GM18858 (cell line): ENCODE results near the gene PIP4K2C.
A peak's percentile ranks its signal among the peaks of the same experiment; 100 is the strongest.
"Not testable (repeated sequence)": the region's sequence is repeated elsewhere in the genome, so short reads cannot be mapped to it uniquely, and the experiment has no call there.

Source experiments
- ATAC-seq: cut with Tn5 transposase; IDR thresholded peaks from one replicate; pipeline ENCODE4 v1.9.1; 2021; ENCODE audit not compliant: unreplicated experiment

PIP4K2C gene

DNA sequence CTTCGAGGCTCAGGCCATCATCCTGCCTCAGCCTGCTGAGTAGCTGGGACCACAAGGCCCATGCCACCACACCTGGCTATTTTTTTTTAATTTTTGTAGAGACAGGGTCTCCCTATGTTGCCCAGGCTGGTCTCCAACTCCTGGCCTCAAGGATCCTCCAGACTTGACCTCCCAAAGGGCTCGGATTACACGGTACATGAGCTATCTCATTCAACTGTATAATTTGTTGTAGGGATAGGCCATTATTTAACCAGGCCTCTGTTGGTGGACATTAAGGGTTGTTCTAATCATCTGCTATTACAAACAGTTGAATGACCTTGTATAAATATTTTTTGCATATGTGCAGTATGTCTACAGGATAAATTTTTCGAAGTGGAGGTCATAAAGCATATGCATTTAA is 32.1 kb upstream of the PIP4K2C start:
- ATAC-seq, result no peak

DNA sequence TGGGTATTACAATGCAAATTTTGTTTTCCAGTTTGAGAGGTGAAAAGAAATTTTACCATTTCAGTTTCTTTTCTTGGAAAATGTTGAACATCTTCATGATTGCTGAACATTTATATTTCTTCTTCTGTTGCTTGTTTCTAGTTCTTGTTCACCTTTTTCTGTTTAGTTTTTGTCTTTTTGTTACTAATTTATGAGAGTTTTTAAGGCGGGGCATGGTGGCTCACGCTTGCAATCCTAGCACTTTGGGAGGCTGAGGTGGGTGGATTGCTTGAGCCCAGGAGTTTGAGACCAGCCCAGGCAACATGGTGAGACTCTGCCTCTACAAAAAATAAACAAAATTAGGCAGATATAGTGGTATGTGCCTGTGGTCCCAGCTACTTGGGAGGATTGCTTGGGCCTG is 30.5 kb upstream of the PIP4K2C start:
- ATAC-seq, result no peak

DNA sequence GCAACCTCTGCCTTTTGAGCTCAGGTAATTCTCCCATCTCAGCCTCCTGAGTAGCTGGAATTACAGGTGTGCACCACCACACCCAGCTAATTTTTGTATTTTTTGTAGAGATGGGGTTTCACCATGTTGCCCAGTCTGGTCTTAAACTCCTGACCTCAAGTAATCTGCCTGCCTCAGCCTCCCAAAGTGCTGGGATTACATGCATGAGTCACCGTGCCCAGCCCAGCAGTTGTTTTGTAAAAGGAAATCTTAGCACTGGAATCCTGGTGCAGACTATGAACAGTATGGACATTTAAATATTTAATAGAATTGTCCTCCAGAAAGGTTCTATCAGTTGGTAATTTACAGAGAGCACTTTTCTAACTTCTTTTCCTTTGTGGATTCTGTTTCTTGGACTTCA is 29.9 kb upstream of the PIP4K2C start:
- ATAC-seq, result not testable (repeated sequence)

DNA sequence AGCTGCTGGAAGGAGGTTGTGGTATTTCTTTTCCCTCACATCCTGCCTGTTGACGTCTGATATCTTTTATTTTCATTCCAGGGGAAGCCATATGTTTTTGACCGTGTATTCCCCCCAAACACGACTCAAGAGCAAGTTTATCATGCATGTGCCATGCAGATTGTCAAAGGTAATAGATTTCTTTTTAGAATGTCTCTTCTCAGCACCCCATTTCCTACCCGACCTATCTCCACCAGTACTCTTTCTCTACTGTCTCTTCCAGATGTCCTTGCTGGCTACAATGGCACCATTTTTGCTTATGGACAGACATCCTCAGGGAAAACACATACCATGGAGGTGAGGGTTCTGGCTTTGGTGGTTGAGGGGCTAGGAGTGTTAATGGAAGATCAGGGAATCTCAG is 27.6 kb upstream of the PIP4K2C start:
- ATAC-seq, result no peak

DNA sequence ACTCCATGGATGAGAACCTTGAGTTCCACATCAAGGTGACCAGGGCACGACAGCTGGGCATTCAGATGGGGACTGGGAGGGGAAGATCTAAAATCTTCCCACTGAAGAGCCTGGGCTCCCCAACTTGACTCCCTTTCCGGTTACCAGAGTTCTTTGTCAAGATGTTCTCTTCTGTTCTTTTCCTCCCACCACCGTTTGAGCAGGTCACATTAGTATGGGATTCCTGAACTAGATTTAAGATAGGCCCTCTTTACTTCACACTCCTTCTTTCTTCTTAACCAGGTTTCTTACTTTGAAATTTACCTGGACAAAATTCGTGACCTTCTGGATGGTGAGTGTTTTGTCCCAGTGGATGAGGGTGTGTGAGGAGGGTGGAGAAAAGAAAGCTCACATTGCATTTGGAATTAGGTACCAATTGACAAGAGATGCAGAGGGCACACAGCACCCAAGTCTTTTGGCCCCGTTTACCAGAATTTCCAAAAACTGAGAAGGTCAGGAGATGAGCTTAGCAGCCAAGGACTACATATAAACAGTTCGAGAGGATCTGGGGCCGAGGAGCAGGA is 26.7 kb upstream of the PIP4K2C start:
- no peak for ATAC-seq

DNA sequence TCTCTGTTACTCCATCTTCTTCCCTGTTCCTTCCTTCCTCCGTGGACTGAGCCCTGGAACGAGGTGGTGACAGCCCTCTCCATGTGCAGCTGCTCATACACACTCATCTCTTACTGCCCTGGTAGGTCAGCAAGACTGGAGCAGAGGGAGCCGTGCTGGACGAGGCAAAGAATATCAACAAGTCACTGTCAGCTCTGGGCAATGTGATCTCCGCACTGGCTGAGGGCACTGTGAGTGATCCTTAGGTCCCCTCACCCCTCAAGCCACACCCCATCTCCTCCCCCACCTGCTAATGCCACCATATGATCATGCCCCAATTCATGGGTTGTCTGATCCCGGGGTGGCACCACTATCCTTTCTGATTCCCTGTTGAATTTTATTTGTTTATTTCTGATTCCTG is 22.2 kb upstream of the PIP4K2C start:
- no peak for ATAC-seq

DNA sequence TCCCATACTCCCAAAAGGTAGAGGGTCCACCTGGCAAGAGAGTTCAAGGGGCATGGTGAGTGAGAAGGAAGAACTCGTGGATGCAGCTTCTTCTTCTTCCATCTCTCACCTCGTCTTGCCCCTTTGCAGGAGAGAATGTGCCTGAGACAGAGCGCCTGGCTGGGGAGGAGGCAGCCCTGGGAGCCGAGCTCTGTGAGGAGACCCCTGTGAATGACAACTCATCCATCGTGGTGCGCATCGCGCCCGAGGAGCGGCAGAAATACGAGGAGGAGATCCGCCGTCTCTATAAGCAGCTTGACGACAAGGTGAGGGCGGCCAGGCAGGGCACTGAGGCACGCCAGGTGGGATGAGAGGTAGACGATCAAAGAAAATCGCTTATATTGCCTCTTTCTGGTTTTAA is 21.1 kb upstream of the PIP4K2C start:
- ATAC-seq, result no peak

DNA sequence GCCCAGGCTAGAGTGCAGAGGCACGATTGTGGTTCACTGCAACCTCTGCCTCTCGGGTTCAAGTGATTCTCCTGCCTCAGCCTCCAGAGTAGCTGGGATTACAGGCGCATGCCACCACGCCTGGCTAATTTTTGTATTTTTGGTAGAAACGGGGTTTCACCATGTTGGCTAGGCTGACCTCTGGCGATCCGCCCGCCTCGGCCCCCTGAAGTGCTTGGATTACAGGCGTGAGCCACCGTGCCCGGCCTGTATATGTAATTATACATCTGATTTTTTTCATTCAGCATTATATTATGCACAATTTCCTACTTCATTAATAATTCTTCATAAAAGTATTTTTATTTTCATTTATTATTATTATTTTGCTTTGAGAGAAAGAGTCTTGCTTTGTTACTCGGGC is 20.6 kb upstream of the PIP4K2C start:
- ATAC-seq, result not testable (repeated sequence)

DNA sequence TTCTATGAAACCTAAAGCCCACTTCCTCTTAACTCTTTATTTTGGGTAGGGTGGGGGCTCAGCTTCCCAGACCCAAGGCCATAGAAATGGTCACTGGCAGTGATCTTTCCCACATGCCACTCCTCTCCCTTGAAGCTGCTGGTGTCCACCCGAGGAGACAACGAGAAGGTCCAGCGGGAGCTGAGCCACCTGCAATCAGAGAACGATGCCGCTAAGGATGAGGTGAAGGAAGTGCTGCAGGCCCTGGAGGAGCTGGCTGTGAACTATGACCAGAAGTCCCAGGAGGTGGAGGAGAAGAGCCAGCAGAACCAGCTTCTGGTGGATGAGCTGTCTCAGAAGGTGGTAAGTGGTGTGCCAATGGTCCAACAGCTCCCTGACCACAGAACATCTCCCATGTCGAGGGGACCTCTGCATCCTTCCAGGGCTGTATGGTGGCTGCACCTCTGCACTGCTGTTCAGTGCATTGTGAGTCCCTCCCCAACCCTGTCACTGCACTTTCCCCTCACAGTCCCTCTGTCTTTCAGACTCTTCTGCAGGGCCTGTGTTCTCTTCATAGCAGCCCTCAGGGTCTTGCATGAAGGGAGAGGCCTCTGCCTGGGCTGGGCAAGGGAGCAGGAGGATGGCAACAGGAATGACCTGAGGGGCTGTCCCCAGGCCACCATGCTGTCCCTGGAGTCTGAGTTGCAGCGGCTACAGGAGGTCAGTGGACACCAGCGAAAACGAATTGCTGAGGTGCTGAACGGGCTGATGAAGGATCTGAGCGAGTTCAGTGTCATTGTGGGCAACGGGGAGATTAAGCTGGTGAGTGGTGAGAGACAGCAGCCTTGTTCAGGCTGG is 18.8 kb upstream of the PIP4K2C start:
- no peak for ATAC-seq

DNA sequence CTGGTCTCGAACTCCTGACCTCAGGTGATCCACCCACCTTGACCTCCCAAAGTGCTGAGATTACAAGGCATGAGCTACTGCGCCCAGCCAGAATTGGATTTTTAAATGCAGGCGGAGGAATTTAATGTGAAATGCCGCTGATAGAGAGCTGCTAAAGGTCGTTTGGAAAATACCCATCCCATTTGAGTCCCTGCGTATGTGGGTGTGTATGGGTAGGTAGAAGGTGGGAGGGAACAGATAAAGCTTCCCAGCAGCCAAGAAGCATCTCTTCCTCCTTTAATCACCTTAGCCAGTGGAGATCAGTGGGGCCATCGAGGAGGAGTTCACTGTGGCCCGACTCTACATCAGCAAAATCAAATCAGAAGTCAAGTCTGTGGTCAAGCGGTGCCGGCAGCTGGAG is 16.2 kb upstream of the PIP4K2C start:
- ATAC-seq, result no peak

DNA sequence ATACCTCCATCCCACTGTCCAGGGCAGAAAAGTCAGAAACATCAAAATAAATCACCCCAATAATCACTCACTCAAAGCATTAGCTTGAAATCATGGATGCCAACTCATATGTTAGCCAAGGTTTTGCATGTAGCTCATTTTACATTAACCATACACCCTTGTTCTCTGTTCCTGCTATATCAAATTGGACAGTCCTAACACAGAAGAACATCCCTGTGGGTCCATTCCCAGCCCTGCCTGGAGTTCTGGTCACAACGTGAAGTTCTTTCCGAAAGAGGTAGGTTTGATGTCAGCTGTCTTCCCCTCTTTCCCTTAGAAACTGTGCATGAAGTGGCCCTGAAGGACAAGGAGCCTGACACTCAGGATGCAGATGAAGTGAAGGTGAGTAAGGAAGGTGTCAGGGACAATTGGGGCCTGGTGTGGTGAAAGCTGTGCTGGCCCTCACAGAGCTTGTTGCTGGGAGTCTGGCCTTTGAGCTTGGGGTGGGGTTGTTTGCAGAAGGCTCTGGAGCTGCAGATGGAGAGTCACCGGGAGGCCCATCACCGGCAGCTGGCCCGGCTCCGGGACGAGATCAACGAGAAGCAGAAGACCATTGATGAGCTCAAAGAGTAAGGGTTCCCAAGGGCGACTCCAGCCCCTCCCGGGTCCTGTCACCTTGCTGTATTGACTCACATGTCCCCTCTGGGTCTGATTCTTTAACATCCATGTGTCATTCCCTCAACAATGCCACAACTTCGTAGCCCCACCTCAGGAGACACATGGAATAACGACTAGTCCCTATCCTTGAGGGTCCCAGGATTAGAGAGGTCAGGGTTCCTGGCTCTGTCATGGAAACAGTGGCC is 15.0 kb upstream of the PIP4K2C start:
- no peak for ATAC-seq

DNA sequence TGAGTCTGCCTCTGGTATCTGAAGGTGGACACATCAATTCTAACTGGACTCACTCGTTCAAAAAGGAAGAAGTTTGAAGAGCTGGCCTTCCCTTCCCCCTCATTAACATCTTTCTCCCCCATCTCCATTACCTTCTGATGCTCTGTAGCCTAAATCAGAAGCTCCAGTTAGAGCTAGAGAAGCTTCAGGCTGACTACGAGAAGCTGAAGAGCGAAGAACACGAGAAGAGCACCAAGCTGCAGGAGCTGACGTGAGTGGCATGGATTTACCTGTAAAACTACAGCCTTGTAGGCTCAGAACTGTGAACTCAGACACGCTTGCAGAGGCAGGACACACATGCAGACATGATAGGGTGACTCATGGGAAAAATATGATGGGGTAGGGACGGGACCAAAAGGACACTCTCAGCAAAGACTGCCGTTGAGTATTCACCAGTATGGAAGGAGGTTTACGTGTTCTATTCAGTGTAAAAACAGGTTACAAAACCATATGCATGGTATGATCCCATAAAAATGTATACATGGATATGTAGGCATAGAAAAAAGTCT is 14.3 kb upstream of the PIP4K2C start:
- ATAC-seq, result no peak

DNA sequence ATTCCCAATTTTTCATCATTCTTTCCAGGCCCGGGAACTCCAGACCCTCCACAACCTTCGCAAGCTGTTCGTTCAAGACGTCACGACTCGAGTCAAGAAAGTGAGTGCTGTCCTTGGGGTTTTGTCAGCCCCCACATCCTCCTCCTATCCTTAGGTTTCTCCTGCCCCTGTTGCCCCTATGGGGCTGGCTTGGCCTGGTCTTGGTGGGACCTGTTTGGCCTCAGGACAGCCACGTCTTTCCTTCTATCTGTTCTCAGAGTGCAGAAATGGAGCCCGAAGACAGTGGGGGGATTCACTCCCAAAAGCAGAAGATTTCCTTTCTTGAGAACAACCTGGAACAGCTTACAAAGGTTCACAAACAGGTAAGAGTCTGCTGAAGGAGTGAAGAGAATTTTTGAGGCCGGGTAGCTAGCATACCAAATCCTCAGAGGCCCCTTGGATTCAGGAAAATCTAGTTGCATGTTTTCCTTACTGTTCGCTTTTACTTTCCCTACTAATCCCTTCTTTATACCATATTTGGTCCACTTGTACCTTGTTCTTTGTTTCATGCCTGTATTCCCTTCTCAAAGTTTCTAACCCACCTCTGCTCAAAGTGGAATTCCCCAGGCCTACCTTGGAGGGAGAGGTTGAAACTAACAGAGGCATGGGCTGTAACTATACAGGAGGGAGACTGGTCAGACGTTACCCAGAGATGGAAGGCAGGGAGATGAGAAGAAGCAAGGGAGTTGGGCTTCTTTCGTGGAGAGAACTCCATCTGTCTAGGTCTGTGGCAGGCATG is 12.8 kb upstream of the PIP4K2C start:
- no peak for ATAC-seq

DNA sequence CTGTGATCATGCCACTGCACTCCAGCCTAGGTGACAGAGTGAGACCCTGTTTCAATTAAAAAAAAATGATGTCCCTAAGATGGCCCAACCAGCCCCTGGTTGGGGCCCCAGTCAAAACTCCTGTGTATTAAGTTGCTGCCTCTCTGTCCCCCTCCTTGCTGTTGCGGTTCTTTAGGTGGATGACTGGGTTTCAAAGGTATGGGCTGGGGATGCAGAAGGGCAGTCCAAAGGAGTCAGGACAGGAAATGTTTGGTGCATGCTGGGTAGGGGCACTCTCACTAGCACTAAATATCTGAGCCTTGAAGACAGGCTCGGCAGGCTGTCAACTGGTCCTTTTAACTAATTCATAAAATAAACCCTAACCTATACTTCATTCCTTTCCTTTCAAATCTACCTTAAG is 12.0 kb upstream of the PIP4K2C start:
- no peak for ATAC-seq

DNA sequence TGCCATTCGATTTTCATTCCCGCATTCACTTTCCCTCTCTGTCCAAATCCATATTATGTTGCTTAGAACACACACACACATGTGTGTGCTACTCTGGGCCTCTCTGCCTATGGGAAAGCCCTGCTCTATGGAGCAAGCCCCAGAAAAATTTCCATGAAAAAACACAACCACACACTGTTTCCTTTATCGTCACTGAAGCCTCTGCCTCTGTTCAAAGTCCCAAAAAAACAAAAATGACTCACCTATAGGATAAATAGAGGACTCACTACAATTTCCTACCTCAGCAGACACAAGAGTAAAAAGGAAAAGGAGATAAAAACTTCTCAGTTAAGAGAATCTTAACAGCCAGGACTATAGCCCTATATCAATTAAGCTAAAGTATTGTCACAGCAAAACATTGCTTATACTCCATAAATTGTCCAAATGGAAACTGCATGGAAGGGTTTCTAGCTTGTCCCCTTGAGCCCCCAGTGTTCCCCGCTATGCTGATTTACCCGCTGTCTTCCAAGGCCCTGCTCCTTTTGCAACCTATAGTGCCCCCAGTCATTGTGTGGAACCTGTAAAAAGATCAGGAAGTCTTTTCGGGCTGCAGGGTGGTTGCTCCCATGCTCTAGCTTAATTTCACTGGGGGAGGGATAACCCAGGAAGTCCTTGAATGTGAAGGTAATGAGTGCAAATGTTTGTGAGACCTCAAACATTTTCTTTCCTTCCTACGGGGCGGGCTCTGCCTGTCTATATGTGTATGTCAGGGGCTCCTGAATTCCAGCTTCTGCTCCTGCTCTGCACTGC is 11.1 kb upstream of the PIP4K2C start:
- ATAC-seq, result no peak

DNA sequence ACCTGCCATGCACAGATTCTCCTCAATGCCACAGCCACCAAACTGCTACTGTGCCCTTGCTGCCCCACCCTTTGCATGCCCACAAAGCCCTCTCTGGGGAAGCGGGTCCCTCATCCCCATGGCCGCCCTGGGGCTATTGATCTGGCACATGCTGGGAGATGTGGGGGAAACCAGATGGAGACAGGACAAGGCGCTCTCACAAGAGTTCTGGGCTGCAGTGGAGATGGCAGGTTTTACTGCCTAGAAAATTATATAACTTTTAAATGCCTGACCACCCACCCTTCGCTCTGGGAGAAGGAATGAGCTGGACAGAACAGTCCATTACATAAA is 10.6 kb upstream of the PIP4K2C start:
- ATAC-seq, result no peak

DNA sequence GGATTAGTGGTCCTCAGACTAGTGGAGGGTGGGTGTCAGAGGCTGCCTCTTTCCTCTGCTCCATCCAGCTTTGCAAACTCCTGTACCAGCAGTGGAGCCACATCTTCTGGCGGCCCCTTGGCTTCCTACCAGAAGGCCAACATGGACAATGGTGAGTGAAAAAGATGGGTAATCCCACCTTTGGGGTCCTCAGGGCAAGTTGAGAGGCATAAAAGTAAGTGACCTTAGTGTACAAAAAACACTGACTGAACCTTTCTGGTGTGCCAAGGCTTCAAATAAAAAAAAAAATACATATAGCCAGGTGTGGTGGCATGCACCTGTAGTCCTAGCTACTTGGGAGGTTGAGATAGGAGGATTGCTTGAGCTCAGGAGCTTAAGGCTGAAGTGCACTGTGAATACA is 9.2 kb upstream of the PIP4K2C start:
- no peak for ATAC-seq

DNA sequence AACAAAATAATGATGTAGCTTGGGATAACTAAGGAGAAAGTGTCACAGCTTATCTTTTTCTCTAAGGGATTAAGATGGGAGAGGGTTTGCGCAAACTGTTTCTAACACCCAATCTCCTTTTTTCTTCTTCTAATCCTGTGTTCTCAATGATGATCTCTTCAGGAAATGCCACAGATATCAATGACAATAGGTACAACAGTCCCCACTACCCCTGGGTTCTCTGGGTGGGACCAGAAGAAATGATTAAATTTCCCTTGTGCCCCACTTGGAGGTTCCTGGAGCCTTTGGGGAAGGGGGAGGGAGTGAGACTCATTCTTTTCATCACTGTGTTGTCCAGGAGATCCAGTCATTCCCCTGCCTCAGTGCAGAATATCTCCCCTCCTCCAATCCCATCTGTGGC is 8.6 kb upstream of the PIP4K2C start:
- ATAC-seq, result no peak

DNA sequence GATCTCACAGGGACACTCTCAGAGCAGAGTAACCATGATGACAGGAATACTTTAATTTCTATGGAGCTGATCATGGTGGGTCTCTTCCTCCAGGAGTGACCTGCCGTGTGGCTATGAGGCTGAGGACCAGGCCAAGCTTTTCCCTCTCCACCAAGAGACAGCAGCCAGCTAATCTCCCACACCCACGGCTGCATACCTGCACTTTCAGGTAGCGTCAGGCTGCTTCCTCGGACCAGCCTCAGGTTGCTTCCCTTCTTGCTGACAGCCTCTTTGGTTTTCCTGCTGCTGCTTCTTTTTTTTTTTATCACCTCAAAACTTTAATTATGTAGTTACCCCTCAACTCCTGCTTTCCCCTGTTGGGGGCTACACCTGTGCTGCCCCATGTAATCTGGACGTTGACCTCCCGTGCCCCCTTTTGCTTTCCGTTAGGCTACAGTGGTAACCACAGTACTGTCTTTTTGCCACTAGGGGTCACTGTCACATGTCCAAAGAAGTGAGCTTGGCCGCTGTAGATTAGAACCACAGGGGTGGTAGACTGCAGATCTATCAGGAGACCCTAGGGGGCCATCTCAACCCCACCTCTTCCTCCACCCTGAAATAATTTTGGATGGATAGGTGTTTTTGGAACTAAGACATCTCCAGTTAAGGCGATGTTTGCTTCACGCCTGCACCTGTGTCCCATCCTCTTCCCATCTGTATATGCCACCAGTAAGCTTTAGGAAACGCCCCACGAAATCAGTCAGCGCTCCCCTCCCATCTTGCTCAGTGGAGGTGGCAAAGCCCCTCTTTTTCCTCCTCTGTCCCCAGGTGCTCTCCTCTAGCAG is 7.8 kb upstream of the PIP4K2C start:
- ATAC-seq, result peak; percentile 87
